GM19193 (cell line): ENCODE results near the gene PTPRK.

Experiments used
- POLR2A ChIP-seq: IDR thresholded peaks from 4 replicates; pipeline ENCODE4 v1.6.1; 2011; ENCODE audit not compliant: insufficient read depth, insufficient read length; ENCODE audit errors: extremely low read depth

The PTPRK gene

DNA sequence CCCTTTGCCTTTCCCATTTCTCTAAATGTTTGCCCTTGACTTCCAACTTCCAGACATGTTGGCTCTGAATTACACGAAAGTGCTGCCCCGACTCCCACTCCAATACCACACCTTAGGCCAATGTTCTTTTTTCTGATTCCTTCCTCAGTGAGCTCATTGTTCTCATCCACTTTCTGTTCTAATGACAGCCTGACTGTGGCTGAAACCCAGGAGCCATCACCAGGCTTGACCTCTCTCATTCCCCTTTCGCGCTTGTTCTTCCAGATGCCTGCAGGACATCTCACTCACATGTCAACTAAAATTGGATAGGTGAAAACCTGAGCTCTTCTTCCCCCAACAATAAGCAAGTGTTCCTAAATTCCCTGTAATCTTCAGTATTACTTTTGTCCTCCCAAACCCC is 40.4 kb downstream of the PTPRK start:
- TF ChIP-seq POLR2A: no peak

DNA sequence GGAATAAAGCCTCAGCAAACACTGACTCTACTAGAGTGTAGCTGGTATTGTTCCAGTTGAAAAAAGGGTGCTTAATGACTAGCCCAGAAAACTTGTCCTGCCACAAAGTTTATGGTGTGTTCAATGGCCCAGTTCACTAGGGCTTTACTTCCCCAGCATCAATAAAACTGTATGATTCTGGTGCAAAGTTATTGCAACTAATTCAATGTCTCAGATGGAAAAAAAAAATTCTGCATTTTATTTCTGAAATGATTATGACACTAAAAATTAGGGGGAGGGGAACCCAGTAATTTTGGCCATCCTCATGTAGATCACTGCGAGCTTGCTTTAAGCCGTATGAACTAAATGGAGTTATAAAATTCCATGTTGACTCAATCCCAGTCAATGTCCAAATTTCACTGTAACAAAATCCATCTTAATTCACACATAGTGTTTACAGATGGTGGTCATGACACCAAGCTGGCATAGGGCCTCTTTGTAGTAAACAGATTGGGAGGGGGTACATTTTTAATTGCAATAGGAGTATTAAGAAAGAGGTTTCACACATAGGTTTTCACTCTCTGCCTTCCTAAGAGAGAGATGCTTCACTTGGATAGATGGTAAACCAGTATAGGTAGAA is 41.2 kb downstream of the PTPRK start:
- TF ChIP-seq POLR2A: no peak

DNA sequence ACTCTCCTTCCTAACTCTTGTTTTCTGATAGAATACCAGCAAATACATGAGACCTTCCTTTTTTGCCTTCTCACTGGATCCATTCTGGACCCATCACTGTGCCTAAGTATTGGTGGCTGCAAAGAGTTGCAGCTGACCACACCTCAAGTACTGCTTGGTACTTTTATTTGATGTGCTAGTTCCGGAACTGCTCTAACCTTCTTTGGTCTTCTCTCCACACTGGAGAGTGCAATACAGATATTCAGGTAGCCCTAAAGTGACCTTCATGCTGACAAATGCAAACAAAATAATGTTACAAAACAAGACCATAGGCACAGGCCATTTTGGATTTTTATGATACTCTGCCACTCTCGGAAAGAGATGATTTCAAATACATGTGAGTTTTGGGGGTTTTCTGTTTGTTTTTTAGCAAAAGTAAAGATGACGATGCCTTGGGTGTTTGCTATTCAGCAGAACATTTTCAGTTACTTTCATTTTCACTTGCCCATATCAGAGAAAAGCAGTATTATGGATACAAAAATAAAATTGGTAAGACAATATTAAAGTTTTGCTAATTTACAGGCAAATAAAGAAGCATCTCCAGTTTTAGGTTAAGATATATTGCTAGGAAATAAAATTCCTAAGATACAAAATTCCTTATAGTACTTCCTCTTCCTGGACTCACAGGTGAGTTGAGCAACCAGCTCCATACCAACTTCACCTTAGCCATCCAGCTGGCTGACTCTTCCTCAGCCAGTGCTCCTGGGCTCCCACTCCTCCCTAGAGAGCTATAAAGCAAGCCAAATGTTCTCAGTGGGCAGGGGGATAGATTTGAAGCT is 42.0 kb downstream of the PTPRK start:
- TF ChIP-seq POLR2A: no peak

DNA sequence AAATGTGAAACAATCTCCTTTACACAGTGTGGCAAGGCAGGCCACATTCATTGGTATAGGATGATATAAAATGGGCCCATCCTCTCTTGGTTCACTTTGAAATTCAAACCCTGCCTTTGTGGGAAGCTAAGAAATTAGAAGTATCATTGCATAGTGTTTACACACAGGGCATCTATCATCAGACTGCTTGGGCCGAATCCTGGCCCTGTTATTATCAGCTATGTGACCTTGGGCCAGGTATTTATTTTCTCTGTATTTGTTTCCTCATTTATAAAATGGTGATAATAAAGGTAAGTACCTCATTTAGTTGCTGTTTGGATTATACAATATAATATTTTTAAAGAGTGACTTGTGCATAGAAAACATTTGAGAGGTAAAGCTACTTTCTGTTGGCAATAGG is 45.5 kb downstream of the PTPRK start:
- TF ChIP-seq POLR2A: no peak

DNA sequence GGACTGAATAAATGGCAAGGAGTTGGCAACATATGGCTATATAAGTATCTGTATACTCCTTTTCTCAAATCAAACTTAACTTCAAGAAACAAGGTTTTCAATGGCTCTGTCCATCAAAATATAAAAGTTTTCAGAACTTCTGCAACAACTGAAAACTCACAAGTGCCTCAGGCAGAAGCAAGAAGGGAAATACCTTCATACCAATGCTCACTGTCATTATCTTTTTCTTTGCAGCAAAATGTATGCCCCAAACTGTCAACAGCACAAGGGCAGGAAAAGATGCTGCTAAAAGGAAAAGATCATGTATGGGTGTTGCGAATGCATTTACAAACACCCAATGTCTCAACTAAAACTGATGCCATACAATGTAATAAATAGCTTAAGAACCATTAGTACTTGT is 45.9 kb downstream of the PTPRK start:
- no peak for TF ChIP-seq POLR2A

DNA sequence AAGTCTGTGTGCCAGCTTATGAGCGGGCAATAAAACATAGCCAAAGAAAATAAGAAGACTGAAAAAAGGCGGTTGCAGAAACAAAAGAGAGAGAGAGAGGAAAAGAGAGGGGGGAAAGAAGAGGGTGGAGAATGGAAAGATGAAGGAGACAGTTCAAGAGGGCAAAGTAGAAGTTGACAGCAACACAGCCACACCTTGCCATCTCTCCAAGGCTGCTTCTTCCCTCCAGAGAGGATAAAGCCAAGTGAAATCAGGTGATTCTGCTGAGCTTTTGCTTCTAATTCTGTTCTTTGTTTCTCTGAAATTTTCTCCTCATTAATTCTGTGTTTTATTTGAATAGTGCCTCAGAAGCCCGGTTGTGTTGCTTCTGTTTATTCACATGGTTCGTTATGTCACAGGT is 48.5 kb downstream of the PTPRK start:
- TF ChIP-seq POLR2A: no peak

DNA sequence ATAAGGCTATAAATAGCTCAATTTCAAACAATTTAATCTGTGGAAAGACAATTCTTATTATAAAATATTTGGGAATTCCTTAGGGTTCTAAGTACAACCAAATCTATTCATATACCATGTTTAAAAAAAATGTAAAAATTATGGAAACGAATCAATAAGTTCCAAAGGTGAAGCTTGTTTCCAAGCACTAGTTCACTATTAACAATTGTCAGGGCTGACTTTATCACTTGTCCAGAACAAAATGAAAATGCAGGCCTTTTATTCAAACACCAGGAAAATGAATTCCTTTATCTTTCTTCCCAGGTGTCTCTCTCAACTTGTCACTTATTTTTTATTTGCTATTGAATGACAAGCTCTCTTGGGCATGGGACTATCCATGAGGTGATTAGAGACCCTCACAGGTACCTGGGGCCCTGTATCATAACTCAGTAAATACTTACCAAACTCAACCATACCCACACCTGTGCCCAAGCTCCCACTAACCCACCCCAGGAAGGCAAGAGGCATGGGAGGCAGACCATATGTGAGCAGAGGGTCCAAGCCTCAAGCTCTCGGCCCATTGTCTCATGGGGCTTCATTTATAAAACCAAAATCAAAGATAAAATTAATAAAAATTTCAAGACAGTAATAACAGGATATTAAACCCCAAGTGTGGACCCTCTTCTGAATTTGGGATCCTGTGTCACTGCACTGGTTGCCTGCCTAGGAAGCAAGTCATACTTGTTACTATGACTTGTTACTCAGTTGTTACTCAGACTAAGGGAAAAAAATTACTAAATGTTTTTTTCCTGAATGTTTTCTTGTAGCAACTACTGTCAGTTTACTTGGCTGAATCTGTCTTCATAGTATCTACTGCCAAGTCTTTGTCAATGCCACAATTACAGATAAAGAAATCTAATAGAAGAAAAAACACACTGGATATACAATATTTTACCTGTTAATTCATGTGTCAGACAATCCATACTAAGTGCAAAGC is 54.7 kb downstream of the PTPRK start:
- TF ChIP-seq POLR2A: no peak

DNA sequence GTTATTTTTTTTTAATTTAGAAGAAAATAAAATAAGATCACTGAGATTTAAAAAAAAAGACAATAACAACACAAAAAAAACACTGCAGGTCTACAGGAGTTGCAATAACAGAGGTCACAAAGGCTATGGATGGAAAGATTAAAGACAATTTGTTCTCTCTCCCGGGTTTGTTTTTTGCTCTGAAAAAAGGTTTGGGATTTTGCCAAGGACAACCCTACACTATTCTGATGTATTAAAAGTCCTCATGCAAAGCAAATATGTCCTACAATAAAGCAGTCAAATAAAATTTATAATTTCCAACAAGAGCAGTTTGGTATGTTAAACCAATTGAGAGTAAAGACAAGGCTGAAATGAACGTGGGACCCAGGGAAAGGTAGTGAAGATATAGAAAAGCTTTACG is 55.6 kb downstream of the PTPRK start:
- no peak for TF ChIP-seq POLR2A

DNA sequence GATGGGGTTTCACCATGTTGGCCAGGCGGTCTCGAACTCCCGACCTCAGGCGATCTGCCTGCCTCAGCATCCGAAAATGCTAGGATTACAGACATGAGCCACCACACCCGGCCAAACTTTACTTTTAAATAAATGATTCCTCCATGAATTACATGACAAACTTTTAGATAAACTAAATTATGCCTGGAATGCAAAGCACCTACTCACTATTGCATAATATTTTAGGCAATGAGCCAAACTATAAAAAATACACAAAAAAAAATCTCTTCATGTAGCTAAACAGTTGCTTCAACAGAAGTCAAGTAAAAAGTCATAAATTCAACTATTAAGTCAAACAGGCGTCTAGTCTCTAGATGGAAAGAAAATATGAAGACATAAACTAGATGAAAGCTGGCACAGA is 56.5 kb downstream of the PTPRK start:
- TF ChIP-seq POLR2A: no peak

DNA sequence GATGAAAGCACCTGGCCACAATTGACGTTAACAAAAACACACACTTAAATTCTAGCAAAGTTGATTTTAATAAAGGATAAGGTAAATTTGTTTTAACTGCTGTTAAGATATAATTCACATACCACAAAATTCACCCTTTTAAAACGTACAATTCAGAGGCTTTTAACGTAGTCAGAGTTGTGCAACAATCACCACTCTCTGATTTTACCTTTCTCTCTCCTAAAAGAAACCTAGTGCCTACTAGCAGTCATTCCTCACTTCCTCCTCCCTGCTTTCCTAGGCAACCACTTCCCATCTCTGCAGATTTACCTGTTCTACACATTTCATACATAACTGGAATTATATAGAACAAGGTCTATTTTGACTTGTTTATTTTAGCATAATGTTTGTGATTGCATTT is 58.9 kb downstream of the PTPRK start:
- no peak for TF ChIP-seq POLR2A

DNA sequence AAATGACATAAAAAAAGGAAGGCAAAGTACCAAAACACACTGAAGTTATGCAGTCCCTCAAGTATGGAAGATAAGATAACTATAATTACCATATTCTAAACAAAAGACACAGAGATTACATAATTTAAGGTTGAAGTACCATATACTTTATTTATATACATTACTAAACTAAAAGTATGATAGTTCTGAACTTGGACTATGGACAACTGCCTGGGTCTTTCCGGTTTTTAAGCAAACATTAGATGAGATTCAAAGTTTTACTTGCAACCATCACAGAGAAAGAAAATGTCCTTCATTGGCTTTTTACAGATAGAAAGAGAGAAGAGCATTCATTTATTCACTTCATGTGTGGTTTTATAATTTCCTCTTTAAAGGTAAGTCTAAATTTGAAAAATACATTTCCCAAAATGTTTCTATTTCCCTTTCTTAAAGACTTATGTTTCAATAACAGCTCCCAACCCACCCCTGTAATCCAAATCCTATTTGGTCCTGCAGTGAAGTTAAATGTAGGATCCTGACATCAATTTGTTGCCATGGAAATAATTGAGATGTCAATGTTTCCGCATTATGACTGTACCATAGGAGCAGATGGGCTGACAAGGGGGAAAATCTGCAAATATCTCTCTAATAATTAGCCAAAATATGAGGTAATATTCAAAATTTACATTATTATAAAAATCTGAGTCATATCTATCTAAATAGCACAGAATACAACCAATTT is 63.7 kb downstream of the PTPRK start:
- no peak for TF ChIP-seq POLR2A

DNA sequence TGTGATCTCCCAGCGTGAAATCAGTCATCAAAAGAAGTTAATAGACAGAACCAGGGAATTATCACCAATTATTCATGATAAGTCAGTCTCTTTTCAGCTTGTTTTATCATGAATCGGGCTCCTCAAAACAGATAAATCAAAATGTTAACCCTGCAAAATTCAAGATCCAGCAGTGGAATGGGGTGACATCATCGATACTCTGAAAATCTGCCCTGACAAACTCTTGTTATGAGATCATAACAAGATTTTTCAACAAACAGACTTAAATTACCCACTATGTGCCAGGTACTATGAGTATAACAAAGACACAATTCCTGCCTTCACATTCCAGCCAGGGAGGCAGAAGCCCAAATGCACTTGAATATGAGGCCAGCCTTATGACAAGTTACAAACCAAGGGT is 64.4 kb downstream of the PTPRK start:
- TF ChIP-seq POLR2A: no peak

DNA sequence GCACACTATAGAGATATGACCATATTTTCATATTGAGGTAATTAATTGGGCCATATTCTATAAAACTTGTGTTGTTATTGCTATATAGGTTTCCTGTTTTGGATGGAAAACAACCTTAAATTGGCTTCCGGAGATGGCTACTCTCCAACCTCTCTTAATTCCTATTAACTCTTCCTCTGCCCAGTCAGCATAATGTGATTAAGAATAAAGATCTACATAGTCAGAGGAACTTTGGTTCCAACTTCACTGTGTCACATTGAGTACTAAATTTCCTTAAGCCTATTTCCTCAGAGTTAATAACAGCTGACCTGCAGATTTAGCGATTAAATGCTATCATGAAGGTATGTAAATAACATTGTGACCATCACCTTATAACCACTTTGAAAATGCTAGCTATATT is 67.7 kb downstream of the PTPRK start:
- no peak for TF ChIP-seq POLR2A

DNA sequence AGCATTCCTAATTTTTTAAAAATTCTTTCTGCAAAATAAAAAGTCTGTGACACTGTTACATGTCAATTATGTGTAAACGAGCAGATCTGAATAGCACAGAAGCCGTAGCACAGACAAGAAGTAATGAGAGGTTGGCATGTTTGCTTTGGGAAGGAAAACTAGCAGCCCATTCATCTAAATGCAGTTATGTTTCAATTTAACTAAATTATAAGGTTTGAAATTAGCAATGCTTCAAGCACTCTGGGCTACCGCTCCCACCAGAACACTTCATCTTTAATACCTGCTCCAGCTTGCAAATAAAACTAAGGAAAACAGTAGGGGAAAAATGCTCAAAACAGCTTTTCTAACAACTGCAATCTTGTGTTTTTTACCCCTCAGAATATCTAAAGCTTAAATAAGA is 73.9 kb downstream of the PTPRK start:
- no peak for TF ChIP-seq POLR2A

DNA sequence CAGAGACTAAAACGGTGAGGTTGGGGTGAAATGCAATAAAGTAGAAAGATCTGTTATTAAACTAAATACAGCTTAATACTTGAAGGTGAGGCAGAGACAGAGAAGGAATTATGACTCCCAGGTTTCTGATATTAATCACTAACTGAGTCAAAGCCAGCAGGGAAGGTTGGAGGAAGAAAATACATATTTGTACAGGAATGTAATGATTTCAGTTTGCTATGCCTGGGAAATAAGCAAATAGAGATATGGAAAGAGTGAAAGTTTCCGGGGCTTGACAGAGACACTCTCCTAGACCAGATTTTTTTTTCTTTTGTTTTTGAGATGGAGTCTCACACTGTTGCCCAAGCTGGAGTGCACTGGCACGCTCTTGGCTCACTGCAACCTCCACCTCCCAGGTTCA is 76.8 kb downstream of the PTPRK start:
- no peak for TF ChIP-seq POLR2A
